ENCODE results near the gene NAT14. TPM values are rescaled to one million over a fixed set of nuclear protein-coding genes. Genes with fewer than 3 reads are reported as not detected.
A peak's percentile ranks its signal among the peaks of the same experiment; 100 is the strongest.

NAT14 gene
- total and polyA plus RNA-seq, 2 donors from 2014 or later = 42.6 to 45.0 TPM

DNA sequence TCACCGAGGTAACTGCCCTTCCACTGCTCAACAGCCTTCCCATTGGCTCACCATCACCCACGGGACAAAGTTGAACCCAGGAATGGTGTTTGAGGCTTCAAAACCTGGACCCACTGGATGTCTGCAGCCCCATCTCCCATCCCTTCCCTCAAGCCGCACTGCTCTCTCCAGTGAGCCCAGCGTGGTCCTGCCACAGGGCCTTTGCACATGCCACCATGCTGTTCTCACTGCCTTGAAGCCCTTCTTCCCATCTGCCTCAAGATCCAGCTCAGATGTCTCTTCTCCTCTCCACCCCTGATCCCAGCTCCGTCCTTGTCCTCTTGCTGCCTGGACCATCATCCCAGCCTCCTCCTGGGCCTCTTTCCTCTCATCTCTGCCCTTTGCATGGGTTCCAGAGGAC lies 45.9 kb upstream of the NAT14 start:
- FAIRE-seq = no peak
- intact Hi-C loops (cut with DNase I) = no loop called here

DNA sequence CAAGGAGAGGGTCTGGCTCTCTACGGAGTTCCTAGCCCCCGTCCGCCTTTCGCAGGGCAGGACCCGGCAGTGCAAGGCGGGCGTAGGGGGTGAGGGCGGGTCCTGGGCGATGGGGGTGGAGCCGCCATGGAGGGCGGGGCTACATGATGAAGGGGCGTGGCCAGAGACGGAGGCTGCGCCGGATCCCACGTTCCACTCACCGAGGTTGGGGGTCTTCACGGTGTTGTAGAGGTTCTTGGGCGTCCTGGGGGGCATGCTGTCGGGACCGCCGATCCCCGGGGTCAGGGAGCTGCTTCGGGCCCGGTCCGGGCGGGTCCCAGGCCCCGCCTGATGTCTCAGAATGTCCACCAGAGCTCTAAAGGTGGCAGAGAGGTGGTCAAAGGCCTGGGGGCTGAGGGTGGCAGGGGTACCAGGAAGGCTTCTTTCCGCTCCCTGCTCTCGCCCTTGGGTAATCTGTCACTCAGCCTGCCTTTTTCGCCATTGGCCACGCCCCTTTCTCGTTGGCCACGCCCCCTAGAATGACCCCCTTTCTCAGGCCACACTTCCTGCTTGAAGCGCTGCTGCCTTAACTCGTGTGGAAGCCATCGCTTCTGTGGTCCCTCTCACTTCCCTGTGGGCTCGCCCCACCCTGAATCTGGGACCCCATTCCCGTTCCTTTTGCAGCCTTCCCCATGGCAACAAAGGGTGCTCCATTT lies 44.4 kb upstream of the NAT14 start:
- TF ChIP-seq, protein P1, sequence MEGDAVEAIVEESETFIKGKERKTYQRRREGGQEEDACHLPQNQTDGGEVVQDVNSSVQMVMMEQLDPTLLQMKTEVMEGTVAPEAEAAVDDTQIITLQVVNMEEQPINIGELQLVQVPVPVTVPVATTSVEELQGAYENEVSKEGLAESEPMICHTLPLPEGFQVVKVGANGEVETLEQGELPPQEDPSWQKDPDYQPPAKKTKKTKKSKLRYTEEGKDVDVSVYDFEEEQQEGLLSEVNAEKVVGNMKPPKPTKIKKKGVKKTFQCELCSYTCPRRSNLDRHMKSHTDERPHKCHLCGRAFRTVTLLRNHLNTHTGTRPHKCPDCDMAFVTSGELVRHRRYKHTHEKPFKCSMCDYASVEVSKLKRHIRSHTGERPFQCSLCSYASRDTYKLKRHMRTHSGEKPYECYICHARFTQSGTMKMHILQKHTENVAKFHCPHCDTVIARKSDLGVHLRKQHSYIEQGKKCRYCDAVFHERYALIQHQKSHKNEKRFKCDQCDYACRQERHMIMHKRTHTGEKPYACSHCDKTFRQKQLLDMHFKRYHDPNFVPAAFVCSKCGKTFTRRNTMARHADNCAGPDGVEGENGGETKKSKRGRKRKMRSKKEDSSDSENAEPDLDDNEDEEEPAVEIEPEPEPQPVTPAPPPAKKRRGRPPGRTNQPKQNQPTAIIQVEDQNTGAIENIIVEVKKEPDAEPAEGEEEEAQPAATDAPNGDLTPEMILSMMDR (IDR thresholded peaks at IDR 0.05; ENCODE audit: borderline replicate concordance, extremely low read depth, insufficient read depth) = no peak
- H3K4me1 ChIP-seq (ENCODE audit: control insufficient read depth in 2 of 3, insufficient read depth in 2 of 3, low read depth in 1 of 3, low read length in 3 of 3) = peaks cover 0 to 4% (median 0%) of the 10 kb centered on the region in 3 donors
- H3K4me3 ChIP-seq (ENCODE audit: low read length in 3 of 3) = no peak overlapping the region
- H3K9ac ChIP-seq (ENCODE audit: low read length in 3 of 3) = no peak overlapping the region
- intact Hi-C loops (cut with DNase I) = no loop called here
- H3K27me3 ChIP-seq (ENCODE audit: control insufficient read depth, insufficient read depth, low read length) = peaks cover 37% of the 10 kb centered on the region
- H3K9me3 ChIP-seq (ENCODE audit: control insufficient read depth in 2 of 3, insufficient read depth in 1 of 3, low read length in 3 of 3) = no peaks in the 10 kb centered on the region
- no peak overlapping the region for H3K27ac ChIP-seq (ENCODE audit: low read depth in 2 of 2, low read length in 2 of 2)
- no peak for FAIRE-seq
- no peaks in the 10 kb centered on the region for H3K36me3 ChIP-seq (ENCODE audit: control insufficient read depth in 2 of 3, insufficient read depth in 3 of 3, low read length in 3 of 3)
- DNase-seq = peak in 1 of 5 donors; percentile 72

More for the DNA sequence above, 45.9 kb upstream of the NAT14 start:
- Histone ChIP-seq H3K4me3 (ENCODE audit: low read length in 3 of 3) (no peak overlapping the region), H3K27me3 (ENCODE audit: control insufficient read depth, insufficient read depth, low read length) (peaks cover 34% of the 10 kb centered on the region), H3K36me3 (ENCODE audit: control insufficient read depth in 2 of 3, insufficient read depth in 3 of 3, low read length in 3 of 3) (no peaks in the 10 kb centered on the region), H3K27ac (ENCODE audit: low read depth in 2 of 2, low read length in 2 of 2) (no peak overlapping the region), H3K9me3 (ENCODE audit: control insufficient read depth in 2 of 3, insufficient read depth in 1 of 3, low read length in 3 of 3) (no peaks in the 10 kb centered on the region), H3K4me1 (ENCODE audit: control insufficient read depth in 2 of 3, insufficient read depth in 2 of 3, low read depth in 1 of 3, low read length in 3 of 3) (peaks cover 0 to 4% (median 0%) of the 10 kb centered on the region in 3 donors), H3K9ac (ENCODE audit: low read length in 3 of 3) (no peak overlapping the region)
- TF ChIP-seq, protein P1 (IDR thresholded peaks at IDR 0.05; ENCODE audit: borderline replicate concordance, extremely low read depth, insufficient read depth) = no peak
- DNase-seq = no peak

DNA sequence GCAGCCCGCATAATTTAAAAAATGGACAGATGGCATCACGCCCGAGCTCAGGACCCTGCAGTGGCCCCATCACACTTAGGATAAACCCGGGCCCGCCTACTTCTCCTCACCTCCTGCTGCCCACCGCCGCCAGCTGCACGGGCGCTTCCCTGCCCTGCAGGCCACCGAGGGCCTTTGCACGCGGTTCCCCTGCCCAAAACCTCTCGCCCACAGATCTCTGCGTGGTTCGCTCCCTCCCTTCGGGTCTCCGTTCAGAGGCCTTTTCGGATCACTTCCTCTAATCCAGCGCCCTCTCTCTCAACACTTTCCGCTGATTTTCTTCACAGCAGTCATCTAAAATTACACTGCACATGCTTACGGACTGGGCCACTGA lies 43.7 kb upstream of the NAT14 start:
- Histone ChIP-seq H3K9ac (ENCODE audit: low read length in 3 of 3) (no peak overlapping the region), H3K27ac (ENCODE audit: low read depth in 2 of 2, low read length in 2 of 2) (no peak overlapping the region), H3K4me1 (ENCODE audit: control insufficient read depth in 2 of 3, insufficient read depth in 2 of 3, low read depth in 1 of 3, low read length in 3 of 3) (peaks cover 0 to 4% (median 0%) of the 10 kb centered on the region in 3 donors), H3K9me3 (ENCODE audit: control insufficient read depth in 2 of 3, insufficient read depth in 1 of 3, low read length in 3 of 3) (no peaks in the 10 kb centered on the region), H3K27me3 (ENCODE audit: control insufficient read depth, insufficient read depth, low read length) (peaks cover 40% of the 10 kb centered on the region), H3K4me3 (ENCODE audit: low read length in 3 of 3) (no peak overlapping the region), H3K36me3 (ENCODE audit: control insufficient read depth in 2 of 3, insufficient read depth in 3 of 3, low read length in 3 of 3) (no peaks in the 10 kb centered on the region)
- TF ChIP-seq, protein P1 (IDR thresholded peaks at IDR 0.05; ENCODE audit: borderline replicate concordance, extremely low read depth, insufficient read depth) = no peak
- intact Hi-C loops (cut with DNase I) = no loop called here
- no peak for FAIRE-seq
- DNase-seq = no peak
